ENCODE data around the gene SCRN1.

GRCh38 chr7:30003098-30003497, 13.5 kb upstream of the SCRN1 start:
- TF ChIP-seq CTCF (IDR thresholded peaks at IDR 0.05), result no peak
- no peak for TF ChIP-seq POLR2A (IDR thresholded peaks at IDR 0.05)
